Osteoblast (primary cell): Measurements from ENCODE around the gene TDRD5. TPM values are rescaled to one million over a fixed set of nuclear protein-coding genes. Genes with fewer than 3 reads are reported as not detected.
A peak's percentile ranks its signal among the peaks of the same experiment; 100 is the strongest.

Experiments used
- DNase-seq: peaks from one replicate; pipeline ENCODE4 v3.0.0; 2011; ENCODE audit warnings: low spot score, mixed read lengths; ENCODE audit not compliant: insufficient read length; ENCODE audit errors: missing footprints
- H2AFZ ChIP-seq: 2 replicates; pipeline ENCODE4 v1.6.0; 2011; ENCODE audit warnings: mild to moderate bottlenecking, low read length
- H3K27ac ChIP-seq: 2 replicates; pipeline ENCODE4 v1.5.1; 2011; ENCODE audit warnings: mild to moderate bottlenecking, low read depth, low read length, moderate library complexity
- H3K27me3 ChIP-seq: 2 replicates; pipeline ENCODE4 v1.6.0; 2012; ENCODE audit warnings: mild to moderate bottlenecking, control low read depth, inconsistent platforms, low read length, moderate library complexity; ENCODE audit not compliant: insufficient read depth
- H3K36me3 ChIP-seq: 2 replicates; pipeline ENCODE4 v1.5.1; 2011; ENCODE audit warnings: mild to moderate bottlenecking, low read length, control low read depth, moderate library complexity; ENCODE audit not compliant: insufficient read depth
- H3K4me1 ChIP-seq: 2 replicates; pipeline ENCODE4 v1.5.1; 2011; ENCODE audit warnings: mild to moderate bottlenecking, low read length, control low read depth, moderate library complexity; ENCODE audit not compliant: insufficient read depth
- H3K4me2 ChIP-seq: 2 replicates; pipeline ENCODE4 v1.6.0; 2011; ENCODE audit warnings: mild to moderate bottlenecking, low read length; ENCODE audit not compliant: insufficient read depth
- H3K4me3 ChIP-seq: fragments of 200-600 bp; sonication (generic); 3 replicates; pipeline ENCODE4 v1.5.1; 2012; ENCODE audit warnings: mild to moderate bottlenecking, low read length, inconsistent platforms; ENCODE audit not compliant: insufficient read depth
- H3K79me2 ChIP-seq: 2 replicates; pipeline ENCODE4 v1.6.0; 2012; ENCODE audit warnings: mild to moderate bottlenecking, low read length, control low read depth, inconsistent platforms; ENCODE audit not compliant: insufficient read depth
- H3K9me3 ChIP-seq: 2 replicates; pipeline ENCODE4 v1.5.1; 2011; ENCODE audit warnings: low read depth, low read length, control low read depth
- H4K20me1 ChIP-seq: 2 replicates; pipeline ENCODE4 v1.6.0; 2012; ENCODE audit warnings: mild to moderate bottlenecking, low read length, control low read depth; ENCODE audit not compliant: insufficient read depth
- CTCF ChIP-seq: IDR thresholded peaks from 2 replicates; pipeline ENCODE4 v1.5.1; 2011; ENCODE audit warnings: mild to moderate bottlenecking, low read depth, low read length, moderate library complexity; ENCODE audit errors: extremely low read depth
- total RNA-seq: library from RNA; depleted of rRNA; stranded (reverse); fragments of >200 nt; gene quantifications from 2 replicates; pipeline ENCODE4 v1.2.3, GENCODE V29; 2012

TDRD5 gene
- total RNA-seq, 1 donor, result not detected

DNA sequence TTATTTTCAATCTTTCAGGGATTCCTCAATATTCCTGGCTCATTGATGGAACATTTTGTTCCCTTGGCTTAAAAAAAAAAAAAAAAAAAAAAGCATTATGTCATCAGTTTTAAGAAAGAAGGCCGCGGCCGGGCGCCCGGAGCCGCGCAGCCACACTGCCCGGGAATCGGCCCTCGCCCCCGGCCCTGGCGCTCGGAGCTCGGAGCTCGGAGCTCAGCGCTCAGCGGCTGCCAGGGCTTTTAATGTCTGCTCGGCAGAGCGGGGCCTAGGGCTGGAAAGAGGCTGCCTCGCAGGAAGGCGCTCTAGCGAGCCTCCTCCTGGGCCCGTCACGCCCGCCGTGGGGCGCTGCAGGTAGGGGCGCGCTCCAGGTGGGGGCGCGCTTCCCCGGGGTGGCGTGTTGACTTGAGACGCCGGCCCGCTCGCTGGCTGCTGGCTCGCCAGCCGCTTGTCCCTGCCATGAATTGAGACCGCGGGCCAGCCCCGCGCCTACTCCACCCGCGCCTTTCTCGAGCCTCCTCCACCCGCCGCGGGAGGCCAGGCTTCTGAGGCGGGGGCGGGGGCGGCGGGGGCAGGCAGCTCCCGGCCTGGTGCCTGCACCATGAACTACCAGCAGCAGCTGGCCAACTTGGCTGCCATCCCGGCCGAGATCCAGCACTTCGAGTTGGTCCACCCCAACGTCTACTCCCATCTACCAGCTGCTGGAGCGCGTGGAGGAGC, 5.4 kb upstream of the TDRD5 start:
- Histone ChIP-seq H3K36me3 (no peaks in the 10 kb centered on the region), H3K27ac (no peak overlapping the region), H3K4me2 (peak overlapping the region; percentile 53), H3K4me1 (no peaks in the 10 kb centered on the region), H4K20me1 (no peaks in the 10 kb centered on the region), H3K9me3 (no peaks in the 10 kb centered on the region), H3K27me3 (peaks cover 7% of the 10 kb centered on the region), H3K79me2 (no peaks in the 10 kb centered on the region), H3K4me3 (peak overlapping the region; percentile 51), H2AFZ (peak overlapping the region; percentile 10)
- TF ChIP-seq CTCF, result peak; percentile 21
- peak; percentile 87 for DNase-seq

DNA sequence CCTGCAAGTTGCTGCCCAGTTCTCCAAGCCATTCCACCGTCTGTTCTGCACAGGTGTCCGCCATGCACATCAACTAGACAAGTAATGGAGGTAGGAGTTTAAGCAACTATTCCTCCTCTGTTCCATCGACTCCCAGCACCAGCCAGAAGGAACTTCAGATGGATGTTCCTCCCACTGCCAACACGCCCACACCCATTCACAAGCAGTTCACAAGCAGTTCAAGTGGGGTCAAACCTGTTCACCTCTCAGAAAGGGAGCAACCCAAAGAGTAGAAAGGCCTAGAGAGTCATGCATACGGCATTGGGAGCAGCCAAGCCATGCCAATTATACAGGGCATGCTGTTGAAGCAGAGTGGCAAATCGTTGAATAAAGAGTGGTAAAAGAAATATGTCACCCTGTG, 4.3 kb upstream of the TDRD5 start:
- no peak for DNase-seq

GRCh38 chr1:179588425-179589024, 3.1 kb upstream of the TDRD5 start:
- Histone ChIP-seq H3K27me3 (peaks cover 25% of the 10 kb centered on the region), H3K9me3 (no peaks in the 10 kb centered on the region)

More for the DNA sequence above, 4.3 kb upstream of the TDRD5 start:
- no peak for TF ChIP-seq CTCF
- no peak overlapping the region for H3K4me3 ChIP-seq
- H3K27me3 ChIP-seq, result peaks cover 15% of the 10 kb centered on the region
- no peaks in the 10 kb centered on the region for H3K79me2 ChIP-seq
- H3K27ac ChIP-seq, result no peak overlapping the region
- H3K9me3 ChIP-seq, result no peaks in the 10 kb centered on the region
- no peaks in the 10 kb centered on the region for H4K20me1 ChIP-seq
- no peak overlapping the region for H2AFZ ChIP-seq
- H3K36me3 ChIP-seq, result no peaks in the 10 kb centered on the region
- H3K4me2 ChIP-seq, result no peak overlapping the region
- H3K4me1 ChIP-seq, result no peaks in the 10 kb centered on the region

More at GRCh38 chr1:179588425-179589024, 3.1 kb upstream of the TDRD5 start:
- H3K4me1 ChIP-seq, result no peaks in the 10 kb centered on the region
- no peaks in the 10 kb centered on the region for H3K79me2 ChIP-seq
- DNase-seq, result peak; percentile 63
- no peak overlapping the region for H3K4me2 ChIP-seq
- no peak for TF ChIP-seq CTCF
- H3K27ac ChIP-seq, result no peak overlapping the region
- no peaks in the 10 kb centered on the region for H4K20me1 ChIP-seq
- no peak overlapping the region for H3K4me3 ChIP-seq
- no peaks in the 10 kb centered on the region for H3K36me3 ChIP-seq
- no peak overlapping the region for H2AFZ ChIP-seq
